MCF 10A (cell line): ENCODE results near the gene TRIM25. TPM values are rescaled to one million over a fixed set of nuclear protein-coding genes. Genes with fewer than 3 reads are reported as not detected.
"Not testable (repeated sequence)": the region's sequence is repeated elsewhere in the genome, so short reads cannot be mapped to it uniquely, and the experiment has no call there.

Experiments
- BruUV-seq: library from RNA; stranded (reverse); fragments of 400-500 nt; replicated peaks from 2 replicates; lab custom pipeline; 2021; lab: Mats Ljungman, UMichigan
- CTCF ChIA-PET: fragments of 300-600 bp; sonication (Branson Sonifier 250); formaldehyde crosslinking; extraction: SDS; loops from one replicate; lab custom pipeline; 2021; ENCODE audit warnings: antibody characterized with exemption, inconsistent platforms; lab: Yijun Ruan, JAX
- POLR2A ChIA-PET: fragments of 300-600, 350-650 bp; sonication (Branson Sonifier 250); formaldehyde crosslinking; extraction: SDS; loops from one replicate; lab custom pipeline; 2020; ENCODE audit warnings: antibody characterized with exemption, inconsistent platforms; lab: Yijun Ruan, JAX
- DNase-seq: peaks from one replicate; pipeline ENCODE4 v3.0.0-alpha.2; 2018; ENCODE audit not compliant: unreplicated experiment
- H3K27ac Mint-ChIP-seq: one replicate; pipeline ENCODE4 v1.8.0; 2022; ENCODE audit warnings: mild to moderate bottlenecking, low read depth, mixed read lengths; ENCODE audit not compliant: unreplicated experiment
- H3K27me3 Mint-ChIP-seq: one replicate; pipeline ENCODE4 v1.8.0; 2022; ENCODE audit warnings: mixed read lengths; ENCODE audit not compliant: insufficient read depth, unreplicated experiment
- H3K36me3 Mint-ChIP-seq: one replicate; pipeline ENCODE4 v1.8.0; 2022; ENCODE audit warnings: mild to moderate bottlenecking, moderate library complexity, mixed read lengths; ENCODE audit not compliant: insufficient read depth, unreplicated experiment
- H3K4me1 Mint-ChIP-seq: one replicate; pipeline ENCODE4 v1.8.0; 2022; ENCODE audit warnings: mixed read lengths; ENCODE audit not compliant: insufficient read depth, unreplicated experiment
- H3K4me3 Mint-ChIP-seq: one replicate; pipeline ENCODE4 v1.8.0; 2022; ENCODE audit warnings: mild to moderate bottlenecking, moderate library complexity, mixed read lengths; ENCODE audit not compliant: unreplicated experiment
- H3K9me3 Mint-ChIP-seq: one replicate; pipeline ENCODE4 v1.8.0; 2022; ENCODE audit warnings: mixed read lengths; ENCODE audit not compliant: unreplicated experiment
- intact Hi-C: fragments of 100-400 bp; cut with micrococcal nuclease; formaldehyde crosslinking; loops from 2 replicates; pipeline ENCODE4 v1.14.1; 2022
- total RNA-seq: library from RNA; stranded (reverse); gene quantifications from 2 replicates; pipeline ENCODE4 v1.2.3, GENCODE V29; 2022
- TF ChIP-seq, protein P1 (sequence below): fragments of 200-600 bp; IDR thresholded peaks from one replicate; pipeline ENCODE4 v1.8.0; 2022; ENCODE audit warnings: antibody characterized with exemption, mild to moderate bottlenecking; ENCODE audit not compliant: unreplicated experiment

The TRIM25 gene
- total RNA-seq, 1 experiment from 2014 or later, result 178 TPM

DNA sequence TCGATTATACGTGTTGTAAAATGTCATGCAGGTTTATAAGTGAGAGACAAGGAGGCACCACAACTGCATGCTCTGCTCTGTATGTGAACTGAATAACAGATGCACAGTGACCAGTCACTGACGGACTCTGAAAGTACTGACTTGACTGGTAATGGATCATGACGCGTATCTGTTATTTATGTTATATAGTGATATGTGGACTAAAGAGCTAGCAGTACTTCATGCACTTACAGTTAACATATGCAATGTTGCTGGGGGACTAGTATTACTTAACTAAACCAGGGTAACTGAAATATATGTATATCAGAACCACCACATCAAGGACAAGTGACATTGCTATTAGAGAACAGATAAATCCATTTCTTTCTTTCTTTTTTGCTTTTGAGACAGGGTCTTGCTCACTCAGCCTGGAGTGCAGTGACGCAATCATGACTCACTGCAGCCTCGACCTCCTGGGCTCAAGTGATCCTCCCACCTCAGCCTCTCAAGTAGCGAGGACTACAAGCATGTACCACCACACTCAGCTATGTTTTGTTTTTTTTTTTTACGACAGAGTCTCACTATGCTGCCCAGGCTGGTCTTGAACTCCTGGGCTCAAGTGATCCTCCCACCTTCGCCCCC is 29.8 kb upstream of the TRIM25 start:
- POLR2A ChIA-PET, result no interaction called here
- H3K9me3 Mint-ChIP-seq, result no peaks in the 10 kb centered on the region
- TF ChIP-seq, protein P1, sequence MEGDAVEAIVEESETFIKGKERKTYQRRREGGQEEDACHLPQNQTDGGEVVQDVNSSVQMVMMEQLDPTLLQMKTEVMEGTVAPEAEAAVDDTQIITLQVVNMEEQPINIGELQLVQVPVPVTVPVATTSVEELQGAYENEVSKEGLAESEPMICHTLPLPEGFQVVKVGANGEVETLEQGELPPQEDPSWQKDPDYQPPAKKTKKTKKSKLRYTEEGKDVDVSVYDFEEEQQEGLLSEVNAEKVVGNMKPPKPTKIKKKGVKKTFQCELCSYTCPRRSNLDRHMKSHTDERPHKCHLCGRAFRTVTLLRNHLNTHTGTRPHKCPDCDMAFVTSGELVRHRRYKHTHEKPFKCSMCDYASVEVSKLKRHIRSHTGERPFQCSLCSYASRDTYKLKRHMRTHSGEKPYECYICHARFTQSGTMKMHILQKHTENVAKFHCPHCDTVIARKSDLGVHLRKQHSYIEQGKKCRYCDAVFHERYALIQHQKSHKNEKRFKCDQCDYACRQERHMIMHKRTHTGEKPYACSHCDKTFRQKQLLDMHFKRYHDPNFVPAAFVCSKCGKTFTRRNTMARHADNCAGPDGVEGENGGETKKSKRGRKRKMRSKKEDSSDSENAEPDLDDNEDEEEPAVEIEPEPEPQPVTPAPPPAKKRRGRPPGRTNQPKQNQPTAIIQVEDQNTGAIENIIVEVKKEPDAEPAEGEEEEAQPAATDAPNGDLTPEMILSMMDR, result no peak

DNA sequence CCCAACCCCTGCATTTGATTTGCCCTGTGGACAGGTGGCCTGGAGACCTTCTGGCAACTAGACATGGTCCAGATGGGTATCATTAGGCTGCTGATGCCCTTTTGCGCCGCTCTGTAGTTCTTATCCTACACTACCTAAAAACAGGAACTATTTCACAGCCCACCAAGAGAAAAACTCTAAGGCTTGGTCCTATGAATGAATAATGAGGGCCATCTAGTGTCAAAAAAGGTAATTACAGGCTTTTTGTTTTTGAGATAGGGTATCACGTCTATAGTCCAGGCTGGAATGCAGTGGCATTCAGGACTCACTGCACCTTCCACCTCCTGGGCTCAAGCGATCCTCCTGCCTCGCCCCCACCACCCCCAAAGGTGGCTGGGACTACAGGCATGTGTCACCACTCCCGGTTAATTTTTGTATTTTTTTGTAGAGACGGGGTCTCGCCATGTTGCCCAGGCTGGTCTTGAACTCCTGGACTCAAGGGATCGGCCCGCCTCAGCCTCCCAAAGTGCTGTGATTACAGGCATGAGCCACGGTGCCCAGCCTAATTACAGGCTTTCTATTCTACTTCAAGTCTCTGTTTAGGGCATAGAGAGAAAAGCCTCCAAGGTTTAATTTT is 26.1 kb upstream of the TRIM25 start:
- no peaks in the 10 kb centered on the region for H3K27me3 Mint-ChIP-seq
- peaks cover 15% of the 10 kb centered on the region for H3K4me1 Mint-ChIP-seq
- POLR2A ChIA-PET, result interaction anchor here (0.9 to 1.0 kb wide), 3 partner anchors 19 to 120 kb away, joined by 3 to 4 read pairs (median 3); partner anchors contain the start of gene TRIM25
- H3K9me3 Mint-ChIP-seq, result no peaks in the 10 kb centered on the region
- peak; percentile 71 for DNase-seq
- TF ChIP-seq, protein P1, result peak; percentile 84
- H3K36me3 Mint-ChIP-seq, result peaks cover 60% of the 10 kb centered on the region
- CTCF ChIA-PET, result interaction anchor here (0.6 to 1.8 kb wide), 42 partner anchors 9 to 891 kb away, joined by 3 to 18 read pairs (median 4); no protein-coding TSS in a partner anchor
- intact Hi-C loops, result loop anchor here (1.0 to 10.0 kb wide), 2 partner anchors 121 to 345 kb away; partner anchors contain the start of gene NOG
- H3K4me3 Mint-ChIP-seq, result no peak overlapping the region
- BruUV-seq, result no TSS peak
- no peak overlapping the region for H3K27ac Mint-ChIP-seq

More for the DNA sequence above, 29.8 kb upstream of the TRIM25 start:
- Mint-ChIP-seq H3K27ac (no peak overlapping the region), H3K4me1 (no peaks in the 10 kb centered on the region), H3K27me3 (no peaks in the 10 kb centered on the region), H3K36me3 (peaks cover 62% of the 10 kb centered on the region), H3K4me3 (no peak overlapping the region)
- no TSS peak for BruUV-seq
- CTCF ChIA-PET, result interaction anchor here (1.1 to 1.2 kb wide), 3 partner anchors 8 to 444 kb away, joined by 3 read pairs; no protein-coding TSS in a partner anchor
- DNase-seq, result peak; percentile 8
- intact Hi-C loops, result loop anchor here (10.0 kb wide), 1 partner anchor 349 kb away; the partner anchor contains the start of gene NOG

DNA sequence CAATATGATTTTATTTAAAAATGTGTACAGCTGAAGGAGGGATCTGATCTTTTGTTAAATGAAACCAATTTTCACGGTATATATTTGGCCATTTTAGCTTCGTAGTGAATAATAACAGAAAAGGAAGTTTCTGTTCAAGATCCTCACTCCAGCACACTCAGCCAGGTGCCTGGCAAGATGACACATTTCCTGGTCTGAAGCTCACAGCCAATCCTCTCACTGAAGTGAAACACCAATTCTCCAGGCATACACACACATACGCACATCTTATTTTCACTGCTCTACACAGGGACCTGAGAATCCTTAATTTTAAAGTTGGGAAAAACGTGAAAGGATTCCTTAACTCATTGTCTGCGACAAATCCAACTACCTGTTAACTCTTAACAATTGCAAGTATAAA is 24.4 kb upstream of the TRIM25 start:
- H3K36me3 Mint-ChIP-seq, result peaks cover 66% of the 10 kb centered on the region
- intact Hi-C loops, POLR2A ChIA-PET, CTCF ChIA-PET, H3K27ac Mint-ChIP-seq, H3K4me3 Mint-ChIP-seq, DNase-seq, H3K9me3 Mint-ChIP-seq, H3K27me3 Mint-ChIP-seq: not testable (repeated sequence)
- peaks cover 15% of the 10 kb centered on the region for H3K4me1 Mint-ChIP-seq
- TSS peak; percentile 42 for BruUV-seq

- no TSS peak for BruUV-seq
These were observed 23.8 kb upstream of the TRIM25 start for GRCh38 chr17:56937687-56938086.

More at GRCh38 chr17:56937687-56938086, 23.8 kb upstream of the TRIM25 start:
- peaks cover 15% of the 10 kb centered on the region for H3K4me1 Mint-ChIP-seq
- H3K9me3 Mint-ChIP-seq, result no peaks in the 10 kb centered on the region
- H3K36me3 Mint-ChIP-seq, result peaks cover 66% of the 10 kb centered on the region
- DNase-seq, result no peak
- TF ChIP-seq, protein P1, result no peak
- intact Hi-C loops, result no loop called here
- POLR2A ChIA-PET, result interaction anchor here (1.1 kb wide), 1 partner anchor 9 kb away, joined by 3 read pairs; no protein-coding TSS in a partner anchor
- CTCF ChIA-PET, result interaction anchor here (1.3 to 2.2 kb wide), 2 partner anchors 74 to 119 kb away, joined by 4 to 5 read pairs; no protein-coding TSS in a partner anchor
- no peaks in the 10 kb centered on the region for H3K27me3 Mint-ChIP-seq
- H3K27ac Mint-ChIP-seq, result no peak overlapping the region
- no peak overlapping the region for H3K4me3 Mint-ChIP-seq
